Measurements from ENCODE around the gene MED31. TPM values are rescaled to one million over a fixed set of nuclear protein-coding genes. Genes with fewer than 3 reads are reported as not detected.

The MED31 gene
- 3.0 and 9.5 TPM in 2 replicates for total RNA-seq

DNA sequence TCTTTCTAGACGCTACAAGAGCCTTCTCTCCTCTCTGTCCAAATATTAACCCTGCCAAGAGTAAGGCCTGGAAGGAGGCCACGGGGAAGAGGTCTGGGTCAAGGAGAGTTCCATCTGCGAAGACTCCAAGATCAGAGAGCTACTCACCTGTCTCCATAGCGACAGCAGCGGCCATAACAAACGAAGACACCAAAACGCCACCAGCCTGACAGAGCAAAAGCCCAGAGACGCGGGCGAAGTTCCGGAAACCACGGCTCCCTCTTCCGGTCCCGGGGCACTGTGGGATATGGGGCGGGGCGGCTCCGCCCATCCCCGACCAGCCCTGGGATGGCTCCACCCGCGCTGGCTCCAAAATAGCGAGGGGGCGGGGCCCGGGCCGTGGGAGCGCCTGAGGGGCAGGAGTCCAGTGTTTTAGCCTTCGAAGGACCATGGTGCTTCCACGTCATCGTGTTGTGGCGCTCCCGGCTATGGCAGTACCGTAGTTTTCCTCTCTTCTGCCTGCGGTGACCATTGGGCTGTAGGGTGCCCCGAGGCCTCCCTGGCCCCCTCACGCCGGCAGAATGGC lies at the start of gene MED31, which contains the start of gene C17orf100:
MED31 (minus strand) TSS at position 252 of the 565 bp plus-strand sequence; CDS start at position 175, 77 bp downstream.
C17orf100 (plus strand) TSS at position 409 of the 565 bp plus-strand sequence; CDS start at position 561, 152 bp downstream.

DNA sequence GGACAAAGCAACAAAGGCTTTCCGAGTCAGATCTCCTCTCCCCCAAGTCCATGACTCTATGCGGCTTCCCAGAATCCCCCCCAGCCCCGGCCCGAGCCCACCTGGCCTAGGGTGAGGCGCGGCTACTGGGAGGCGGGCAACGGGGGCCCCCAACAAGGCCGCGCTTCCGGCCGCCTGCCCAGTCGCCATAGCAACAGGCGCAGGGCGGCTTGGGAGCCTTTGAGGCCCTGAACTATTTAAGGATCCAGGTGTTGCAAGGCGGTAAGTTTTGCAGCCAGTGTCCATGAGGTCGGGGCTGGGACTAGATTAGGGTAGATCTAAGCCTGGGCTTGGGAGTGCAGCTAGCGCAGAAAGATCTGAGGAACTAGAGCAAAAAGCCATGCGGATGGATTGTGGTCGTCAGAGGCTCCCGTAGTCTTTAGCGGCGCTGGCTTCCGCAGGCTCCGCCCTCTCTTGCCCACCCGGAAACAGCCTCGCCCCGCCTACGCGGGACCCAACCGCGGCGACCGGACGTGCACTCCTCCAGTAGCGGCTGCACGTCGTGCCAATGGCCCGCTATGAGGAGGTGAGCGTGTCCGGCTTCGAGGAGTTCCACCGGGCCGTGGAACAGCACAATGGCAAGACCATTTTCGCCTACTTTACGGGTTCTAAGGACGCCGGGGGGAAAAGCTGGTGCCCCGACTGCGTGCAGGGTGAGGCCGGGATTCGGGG lies 10.7 kb downstream of the MED31 start, which contains the start of the genes KIAA0753 and TXNDC17:
KIAA0753 (minus strand) TSS at position 176 of the 711 bp plus-strand sequence. CDS start 5,608 bp downstream, outside the sequence.
TXNDC17 (plus strand) TSS at position 525 of the 711 bp plus-strand sequence; CDS start at position 548, 23 bp downstream.

Other genes with a start within 250 kb of the MED31 start
- 0.17 TPM in 1 of 2 replicates, not detected in the other for gene AIPL1, start 216.5 kb downstream of the MED31 start, total RNA-seq
- 3.1 and 25.3 TPM in 2 replicates for gene PIMREG, start 207.2 kb downstream of the MED31 start, total RNA-seq
- gene PITPNM3, start 95.0 kb downstream of the MED31 start, total RNA-seq, result 0.44 and 0.50 TPM in 2 replicates
- 10.5 and 18.9 TPM in 2 replicates for gene KIAA0753, start 10.9 kb downstream of the MED31 start, total RNA-seq
- 68.1 and 231 TPM in 2 replicates for gene TXNDC17, start 10.5 kb downstream of the MED31 start, total RNA-seq
- gene C17orf100, start 157 bp upstream of the MED31 start, total RNA-seq, result 0.58 and 1.2 TPM in 2 replicates
- gene SLC13A5, start 61.8 kb upstream of the MED31 start, total RNA-seq, result not detected in 2 replicates
- 20.4 and 32.1 TPM in 2 replicates for gene XAF1, start 104.4 kb upstream of the MED31 start, total RNA-seq
- gene FBXO39, start 124.6 kb upstream of the MED31 start, total RNA-seq, result 0.15 TPM in 1 of 2 replicates, not detected in the other
- not detected in 2 replicates for gene TEKT1, start 180.1 kb upstream of the MED31 start, total RNA-seq